C4-2B (cell line): Measurements from ENCODE around the gene ZNF18.

ENCODE experiments used
- CTCF ChIP-seq: fragments of 450-650 bp; conservative IDR thresholded peaks from 2 replicates; pipeline ENCODE4 v1.5.1; 2017; ENCODE audit warnings: mild to moderate bottlenecking
- ZFX ChIP-seq: fragments of 450-650 bp; IDR thresholded peaks from 2 replicates; pipeline ENCODE4 v1.6.1; 2017

- TF ChIP-seq CTCF (no peak), ZFX (no peak)
Measured at GRCh38 chr17:12041312-12041711, 44.0 kb upstream of the ZNF18 start.
